HG03520 (cell line): ENCODE data around the gene AOPEP.

ENCODE experiments used
- ATAC-seq: cut with Tn5 transposase; IDR thresholded peaks from one replicate; pipeline ENCODE4 v1.9.1; 2021; ENCODE audit warnings: mild to moderate bottlenecking, moderate library complexity; ENCODE audit not compliant: unreplicated experiment

AOPEP gene

DNA sequence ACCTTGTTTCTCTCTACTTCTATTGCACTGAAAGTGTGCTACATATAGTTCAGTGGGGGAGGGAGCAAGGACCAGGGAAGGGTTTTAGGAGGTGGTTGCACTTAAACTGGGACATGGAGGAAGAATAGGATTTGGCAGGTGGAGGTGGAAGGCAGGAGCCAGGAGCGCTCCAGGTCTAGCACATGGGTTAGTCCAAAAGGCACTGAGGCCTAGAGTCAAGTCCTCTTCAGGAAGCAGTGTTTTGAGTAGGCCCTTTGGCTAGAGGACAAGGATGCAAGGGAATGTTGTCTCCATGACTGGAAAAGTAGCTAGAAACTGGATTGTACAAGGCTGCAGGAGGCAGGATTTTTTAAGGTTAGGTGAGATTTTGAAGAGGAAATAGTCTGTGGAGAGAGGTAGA, 31.5 kb downstream of the AOPEP start:
- no peak for ATAC-seq

DNA sequence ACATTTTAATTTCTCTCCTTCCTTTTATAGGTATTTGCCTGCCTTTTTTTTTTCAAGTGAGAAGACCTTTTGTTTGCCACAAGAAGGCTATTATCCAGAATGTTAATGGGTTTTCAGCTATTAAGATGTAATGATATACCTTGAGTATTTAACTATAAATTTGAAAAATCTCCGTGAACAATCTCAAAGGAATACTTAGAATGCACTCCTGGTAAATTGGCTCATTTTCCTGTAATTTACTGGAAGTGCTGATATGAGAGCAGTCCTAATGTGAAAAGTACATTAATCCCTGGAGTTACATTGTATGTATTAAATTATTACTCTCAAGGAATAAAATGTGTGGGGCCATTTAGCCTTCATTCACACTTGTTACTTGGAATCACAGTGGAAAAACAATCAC, 32.4 kb downstream of the AOPEP start:
- ATAC-seq: no peak

DNA sequence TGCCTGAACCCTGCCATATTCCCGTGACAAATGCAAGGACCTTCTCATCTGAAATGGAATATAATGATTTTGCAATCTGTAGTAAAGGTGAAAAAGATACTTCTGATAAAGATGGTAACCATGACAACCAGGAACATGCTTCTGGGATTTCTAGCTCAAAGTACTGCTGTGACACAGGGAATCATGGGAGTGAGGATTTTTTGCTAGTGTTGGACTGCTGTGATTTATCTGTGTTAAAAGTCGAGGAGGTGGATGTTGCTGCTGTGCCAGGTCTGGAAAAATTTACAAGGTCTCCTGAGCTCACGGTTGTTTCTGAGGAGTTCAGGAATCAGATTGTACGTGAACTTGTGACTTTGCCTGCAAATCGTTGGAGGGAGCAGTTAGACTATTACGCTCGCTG, 33.5 kb downstream of the AOPEP start:
- ATAC-seq: no peak

DNA sequence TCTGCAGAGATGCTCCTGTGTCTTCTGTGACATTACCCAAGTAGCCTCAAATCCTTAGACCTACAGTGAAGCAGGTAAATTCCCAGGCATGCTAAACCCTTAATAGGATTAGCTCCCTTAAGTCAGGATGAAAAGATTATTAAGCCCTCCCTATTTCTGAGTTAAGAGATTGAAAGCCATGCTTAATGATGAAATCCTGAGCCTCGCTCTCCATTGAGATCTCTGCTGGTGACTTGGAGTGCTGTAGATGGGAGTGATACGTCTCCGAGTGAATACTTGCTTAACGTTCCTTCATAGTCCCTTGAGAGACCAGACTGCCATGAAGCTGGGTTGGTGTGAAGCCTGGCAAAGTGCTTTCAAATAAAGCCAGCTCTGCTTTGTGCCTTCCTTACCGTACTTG, 34.2 kb downstream of the AOPEP start:
- no peak for ATAC-seq

DNA sequence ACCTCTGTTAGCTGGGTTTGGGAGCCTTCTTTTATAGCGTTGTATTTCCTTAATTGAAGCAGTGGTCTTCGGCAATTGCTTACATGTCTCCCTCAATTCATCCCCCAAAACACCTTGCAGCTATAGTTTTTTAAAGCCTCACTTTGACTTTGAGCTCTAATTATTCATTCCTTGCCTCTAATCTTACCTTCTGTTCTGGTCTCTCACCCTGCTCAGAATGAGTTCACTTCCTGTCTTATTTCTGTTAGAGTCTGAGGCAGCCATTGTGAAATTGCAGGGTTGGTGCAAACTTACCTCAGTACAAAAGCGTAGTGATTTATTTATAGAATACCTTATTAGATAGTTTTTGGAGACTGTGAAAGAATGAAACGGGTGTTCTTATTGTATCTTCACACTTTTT, 35.0 kb downstream of the AOPEP start:
- no peak for ATAC-seq

DNA sequence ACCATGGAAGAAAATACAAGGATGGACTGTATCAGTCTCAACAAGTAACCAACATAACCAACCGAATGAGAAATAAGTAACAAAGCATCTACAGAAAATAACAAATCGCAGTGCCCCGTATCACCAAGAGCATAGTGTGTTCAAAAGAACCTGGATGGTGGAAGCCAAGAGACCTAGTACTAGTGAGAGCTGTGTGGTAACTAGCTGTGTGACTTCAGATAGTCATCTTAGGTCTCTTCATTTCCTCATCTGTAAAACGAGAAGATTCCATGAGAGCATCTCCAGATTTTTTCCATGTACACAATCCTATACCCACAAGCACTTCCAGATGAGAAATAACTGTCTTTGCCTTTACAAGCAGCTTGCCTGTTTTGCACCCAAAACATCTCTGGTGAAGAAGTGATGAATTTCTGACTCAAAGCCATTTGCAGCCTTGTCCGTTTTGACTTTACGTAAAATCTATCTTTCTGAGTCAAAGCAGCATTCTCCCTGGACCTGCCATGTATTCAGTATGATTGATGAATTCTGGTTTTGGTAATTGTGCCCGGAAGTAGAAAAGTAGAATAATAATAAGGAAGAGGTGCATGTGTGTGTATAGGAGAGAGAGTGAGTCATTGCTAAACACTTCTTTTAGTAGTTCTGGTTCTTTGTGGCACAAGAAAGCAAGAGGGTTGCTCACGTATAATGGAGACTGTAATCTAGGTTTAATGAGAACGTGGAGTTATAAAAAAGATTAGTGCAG, 41.0 kb downstream of the AOPEP start:
- ATAC-seq: no peak

DNA sequence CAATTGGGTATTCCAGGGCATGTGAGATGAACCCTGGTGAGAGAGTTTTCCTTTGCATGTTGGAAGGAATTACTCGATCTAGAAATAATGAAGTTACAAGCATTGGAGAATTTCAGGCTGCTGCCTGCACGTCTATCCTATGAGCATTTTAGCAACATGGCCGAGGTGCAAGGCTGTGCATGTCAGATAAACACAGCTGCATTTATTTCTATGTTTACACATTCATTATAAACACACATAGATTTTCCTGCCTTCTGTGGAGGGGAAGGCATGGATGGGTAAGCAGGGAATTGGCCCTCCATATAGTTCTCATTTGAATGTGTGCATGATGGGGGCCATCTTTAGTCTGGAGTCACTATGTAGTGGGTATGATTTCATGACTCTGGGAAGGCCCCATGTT, 42.3 kb downstream of the AOPEP start:
- no peak for ATAC-seq

DNA sequence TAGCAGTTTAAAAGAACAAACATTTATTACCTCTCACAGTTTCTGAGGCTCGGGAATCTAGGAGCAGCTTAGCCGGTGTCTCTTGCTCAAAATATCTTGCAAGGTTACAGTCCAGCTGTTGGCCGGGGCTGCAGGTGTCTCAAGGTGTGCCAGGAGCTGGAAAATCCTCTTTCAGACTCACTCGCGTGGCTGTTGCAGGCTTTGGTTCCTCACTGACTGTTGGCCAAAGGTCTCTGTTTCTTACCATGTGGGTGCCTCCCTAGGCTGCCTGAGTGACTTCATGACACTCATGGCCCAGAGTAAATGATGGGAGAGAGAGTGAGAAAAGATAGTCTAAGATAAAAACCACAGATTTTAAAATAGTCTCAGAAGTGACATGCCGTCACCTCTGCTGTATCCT, 43.8 kb downstream of the AOPEP start:
- no peak for ATAC-seq

DNA sequence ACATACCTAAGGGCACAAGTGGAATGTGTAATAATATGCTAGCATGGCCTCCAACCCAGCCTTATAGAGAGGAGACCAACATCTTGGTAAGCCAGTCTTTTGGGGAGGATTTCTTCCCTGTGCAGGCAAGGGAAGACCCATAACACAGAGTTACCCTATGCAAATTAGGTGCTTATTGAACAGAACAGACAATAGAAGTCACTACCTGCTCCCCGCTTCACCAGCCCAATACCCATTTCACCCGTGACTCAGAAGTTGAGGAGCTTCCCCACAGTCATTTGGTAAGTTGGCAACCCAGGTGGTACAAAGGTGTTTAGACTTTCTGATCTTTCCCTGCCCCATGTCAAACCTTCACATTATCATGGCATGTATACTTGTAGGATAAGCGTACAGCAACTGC, 44.6 kb downstream of the AOPEP start:
- no peak for ATAC-seq

DNA sequence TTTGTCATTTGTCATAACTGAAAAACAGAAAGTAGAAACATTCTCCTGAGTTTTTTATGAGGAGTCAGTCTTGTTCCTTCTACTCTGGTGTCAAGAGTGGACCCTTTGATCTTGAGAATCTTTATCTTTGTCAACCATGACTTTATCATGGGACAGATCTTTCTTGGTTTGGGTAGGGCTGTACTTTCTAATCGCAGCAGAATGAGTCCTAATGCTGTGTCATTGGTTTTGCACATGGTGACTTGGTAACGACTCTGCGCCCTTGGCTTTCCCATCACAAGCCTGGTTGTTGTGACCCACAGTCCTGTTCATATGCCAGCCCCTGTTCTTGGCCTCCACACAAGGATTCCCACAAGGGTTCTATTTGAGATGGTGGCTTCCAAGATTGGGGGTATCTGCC, 45.6 kb downstream of the AOPEP start:
- no peak for ATAC-seq

DNA sequence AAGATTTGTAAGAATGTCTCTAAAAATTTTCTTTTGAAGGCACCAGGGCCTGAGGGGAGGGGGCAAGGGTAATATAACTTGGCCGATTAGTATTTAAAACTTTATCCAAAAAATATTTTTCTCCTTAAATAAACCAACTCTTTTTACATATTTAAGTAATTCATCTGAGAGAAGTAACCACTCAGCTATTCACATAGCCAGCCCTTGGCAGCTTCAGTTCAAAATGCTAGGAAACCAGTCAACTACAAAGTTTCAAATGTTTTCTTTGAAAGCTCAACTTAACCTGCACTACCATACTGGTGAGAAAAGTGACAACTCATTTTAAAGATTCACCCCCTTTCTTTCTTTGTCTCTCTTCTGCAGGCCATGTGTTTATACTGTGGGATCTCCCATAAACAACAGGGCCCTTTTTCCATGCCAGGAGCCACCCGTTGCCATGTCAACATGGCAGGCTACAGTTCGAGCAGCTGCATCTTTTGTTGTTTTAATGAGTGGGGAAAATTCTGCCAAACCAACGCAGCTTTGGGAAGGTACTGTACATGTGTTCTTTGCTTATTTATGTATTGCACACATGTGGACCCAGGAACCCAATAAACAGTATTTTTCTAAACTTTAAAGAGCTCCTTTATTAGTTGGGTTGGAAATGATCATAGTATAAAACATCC, 46.3 kb downstream of the AOPEP start:
- ATAC-seq: no peak

DNA sequence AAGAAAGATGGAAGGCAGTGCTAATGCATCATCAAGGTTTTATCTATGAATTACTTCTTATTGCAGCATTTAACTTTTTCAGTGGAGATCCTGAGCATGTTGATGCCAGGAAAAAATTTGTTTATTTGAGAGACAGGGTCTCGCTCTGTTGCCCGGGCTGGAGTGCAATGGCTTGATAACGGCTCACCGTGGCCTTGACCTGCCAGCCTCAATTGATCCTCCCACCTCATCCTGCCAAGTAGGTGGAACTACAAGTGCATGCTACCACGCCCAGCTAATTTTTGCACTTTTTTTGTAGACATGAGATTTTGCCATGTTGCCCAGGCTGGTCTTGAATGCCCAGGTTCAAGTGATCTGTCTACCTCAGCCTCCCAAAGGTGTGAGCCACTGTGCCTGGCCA, 47.2 kb downstream of the AOPEP start:
- ATAC-seq: no peak

DNA sequence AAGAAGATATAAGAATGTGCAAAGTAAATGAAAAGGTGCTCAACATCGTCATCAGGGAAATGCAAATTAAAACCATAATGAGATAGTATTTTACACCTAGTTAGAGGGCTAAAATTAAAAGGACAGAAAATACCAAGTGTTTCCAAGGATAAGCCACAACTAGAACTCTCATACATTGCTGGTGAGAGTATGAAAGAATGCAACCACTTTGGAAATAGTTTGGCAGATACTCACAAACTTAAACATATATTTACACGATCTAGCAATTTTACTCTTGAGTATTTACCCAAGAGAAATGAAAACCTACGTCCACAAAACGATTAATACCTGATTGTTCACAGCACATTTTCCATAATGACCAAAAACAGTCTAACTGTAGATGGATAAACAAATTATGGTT, 51.5 kb downstream of the AOPEP start:
- ATAC-seq: no peak

DNA sequence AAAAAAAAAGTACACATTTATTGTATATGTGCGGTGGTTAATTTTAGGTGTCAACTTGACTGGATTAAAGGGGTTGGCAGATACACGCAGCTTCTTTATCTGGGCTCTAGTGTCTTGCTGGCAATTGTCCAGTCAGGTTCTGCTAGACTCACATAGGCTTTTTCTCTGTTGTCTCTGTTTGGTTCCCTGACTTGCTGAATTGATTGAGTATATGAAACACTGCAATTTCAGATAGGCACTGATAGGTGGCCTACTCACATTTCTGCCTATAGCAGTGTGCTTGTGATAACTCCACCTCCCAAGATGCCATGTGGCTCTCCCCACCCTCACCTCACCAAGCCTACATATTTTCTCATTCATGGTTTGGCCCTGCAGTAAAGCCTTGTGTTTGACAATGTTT, 52.5 kb downstream of the AOPEP start:
- ATAC-seq: no peak

DNA sequence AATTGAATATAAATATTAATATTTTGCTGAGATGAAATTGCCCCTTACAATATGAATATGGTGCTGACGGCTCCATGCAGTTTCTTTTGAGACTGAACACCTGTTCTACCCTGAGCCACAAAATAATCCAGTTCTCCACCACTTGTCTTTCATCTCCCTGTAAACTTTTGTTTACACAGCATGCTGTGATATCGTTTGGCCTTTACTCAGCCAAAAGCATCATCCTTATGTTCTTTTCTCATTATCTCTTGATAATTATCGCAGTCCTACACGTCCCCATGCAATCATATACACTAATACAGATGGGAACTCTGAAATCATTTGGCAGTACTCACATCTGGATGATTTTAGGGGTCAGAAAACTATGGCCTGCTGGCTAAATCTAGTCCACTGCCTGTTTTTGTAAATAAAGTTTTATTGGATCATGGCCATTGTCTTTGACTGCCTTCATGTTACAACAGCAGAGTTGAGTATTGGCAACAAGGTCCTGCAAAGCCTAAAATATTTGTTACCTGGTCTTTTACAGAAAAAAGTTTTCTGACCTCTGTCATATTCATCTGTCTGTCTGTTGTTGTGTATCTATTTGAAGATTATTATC, 53.3 kb downstream of the AOPEP start:
- ATAC-seq: no peak

DNA sequence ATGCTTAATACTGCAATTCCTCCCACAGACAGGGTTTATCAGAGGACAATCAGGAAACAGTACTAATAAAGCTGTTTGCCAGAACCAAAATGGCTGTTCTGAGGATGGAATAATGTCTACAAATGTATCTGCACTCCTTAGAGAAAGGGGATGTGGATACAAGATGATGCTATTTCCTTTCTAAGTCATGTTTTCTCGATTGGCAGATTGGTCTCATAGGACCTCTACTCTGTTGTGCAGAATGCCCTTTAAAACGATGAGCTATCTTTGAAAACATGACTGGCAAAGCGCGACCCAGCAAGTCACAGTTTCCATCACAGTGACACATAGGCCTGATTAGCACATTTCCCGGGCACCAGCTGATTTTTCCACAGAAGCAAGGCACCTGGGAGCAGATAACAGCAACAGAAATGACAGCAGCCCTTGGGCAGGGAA, 54.0 kb downstream of the AOPEP start:
- ATAC-seq: no peak

DNA sequence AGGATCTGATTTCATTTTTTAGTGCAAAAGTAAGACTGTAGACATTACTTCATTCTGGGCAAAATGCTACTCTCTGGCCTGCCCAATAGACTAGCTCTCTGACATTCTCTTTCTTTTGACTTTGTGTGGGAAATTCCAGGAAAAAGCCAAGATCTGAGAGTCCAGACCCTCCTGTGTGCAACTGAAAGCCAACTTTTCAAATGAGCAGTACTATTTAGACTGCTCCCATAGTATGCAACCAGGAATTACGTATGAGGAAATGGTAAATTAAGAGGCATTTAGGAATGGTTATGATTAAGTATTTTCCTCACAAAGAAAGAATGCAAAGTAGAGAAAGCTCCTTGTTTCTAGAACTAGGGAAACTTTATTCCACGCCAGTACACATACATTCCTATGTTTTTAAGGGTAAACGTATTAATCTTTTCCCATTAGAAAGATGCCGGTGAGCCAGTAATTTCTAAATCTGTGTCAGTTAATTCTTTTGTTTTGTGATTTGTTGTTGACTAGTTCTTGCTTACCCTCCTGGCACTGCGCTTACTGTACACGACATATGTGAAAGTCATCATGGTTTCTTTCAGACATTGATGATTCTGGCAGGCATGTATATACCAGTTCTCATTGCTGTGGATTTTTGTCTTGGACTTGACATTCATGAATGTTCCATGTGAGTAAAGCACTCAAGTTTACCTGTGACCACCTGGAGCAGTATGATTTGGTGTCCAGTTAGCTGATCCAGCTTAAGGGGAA, 56.0 kb downstream of the AOPEP start:
- no peak for ATAC-seq

DNA sequence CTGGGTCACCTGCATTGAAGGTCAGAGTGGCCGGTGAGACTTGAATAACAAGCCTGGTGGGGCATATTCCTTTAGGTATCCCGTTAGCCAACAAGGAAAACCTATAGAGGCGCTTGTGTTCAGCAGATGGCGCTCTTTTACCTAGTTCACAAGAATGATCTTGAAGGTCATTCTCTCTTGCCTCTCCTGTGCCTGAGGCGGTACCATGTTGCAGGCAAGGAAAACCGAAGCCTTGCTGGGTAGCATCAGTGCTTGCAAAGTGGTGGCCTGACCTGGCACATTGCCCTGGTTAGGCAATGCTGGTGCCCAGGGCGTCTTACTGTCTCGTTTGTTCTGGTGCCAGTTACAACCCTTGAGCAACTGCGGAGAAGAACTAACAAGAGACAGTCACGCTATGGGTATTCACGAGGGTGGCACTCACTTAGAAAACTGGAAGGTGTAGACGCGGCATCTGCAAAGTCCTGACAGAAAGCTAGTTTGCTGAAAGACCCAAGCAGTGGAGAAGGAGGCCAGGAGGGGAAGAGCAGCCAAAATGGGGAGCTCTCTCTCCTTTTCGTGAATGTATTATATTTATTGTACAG, 56.7 kb downstream of the AOPEP start:
- no peak for ATAC-seq

DNA sequence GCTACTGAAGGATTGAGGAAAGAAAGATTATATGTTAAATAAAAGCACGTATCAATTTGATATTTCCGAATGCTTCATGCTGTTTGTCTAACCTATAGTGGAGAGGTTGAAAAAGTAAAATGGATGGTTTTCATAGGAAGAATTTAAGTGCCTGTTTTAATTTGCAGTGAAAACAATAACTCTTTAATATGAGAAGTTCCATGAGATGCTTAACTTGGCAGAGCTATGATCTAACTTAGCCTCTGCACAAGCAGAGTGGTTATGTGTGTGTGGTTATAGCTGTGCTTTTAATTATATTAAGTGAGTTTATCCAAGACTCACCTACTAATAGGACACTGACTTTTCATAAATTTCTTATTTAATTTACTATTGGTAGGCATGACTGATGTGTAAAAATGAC, 57.4 kb downstream of the AOPEP start:
- ATAC-seq: no peak

DNA sequence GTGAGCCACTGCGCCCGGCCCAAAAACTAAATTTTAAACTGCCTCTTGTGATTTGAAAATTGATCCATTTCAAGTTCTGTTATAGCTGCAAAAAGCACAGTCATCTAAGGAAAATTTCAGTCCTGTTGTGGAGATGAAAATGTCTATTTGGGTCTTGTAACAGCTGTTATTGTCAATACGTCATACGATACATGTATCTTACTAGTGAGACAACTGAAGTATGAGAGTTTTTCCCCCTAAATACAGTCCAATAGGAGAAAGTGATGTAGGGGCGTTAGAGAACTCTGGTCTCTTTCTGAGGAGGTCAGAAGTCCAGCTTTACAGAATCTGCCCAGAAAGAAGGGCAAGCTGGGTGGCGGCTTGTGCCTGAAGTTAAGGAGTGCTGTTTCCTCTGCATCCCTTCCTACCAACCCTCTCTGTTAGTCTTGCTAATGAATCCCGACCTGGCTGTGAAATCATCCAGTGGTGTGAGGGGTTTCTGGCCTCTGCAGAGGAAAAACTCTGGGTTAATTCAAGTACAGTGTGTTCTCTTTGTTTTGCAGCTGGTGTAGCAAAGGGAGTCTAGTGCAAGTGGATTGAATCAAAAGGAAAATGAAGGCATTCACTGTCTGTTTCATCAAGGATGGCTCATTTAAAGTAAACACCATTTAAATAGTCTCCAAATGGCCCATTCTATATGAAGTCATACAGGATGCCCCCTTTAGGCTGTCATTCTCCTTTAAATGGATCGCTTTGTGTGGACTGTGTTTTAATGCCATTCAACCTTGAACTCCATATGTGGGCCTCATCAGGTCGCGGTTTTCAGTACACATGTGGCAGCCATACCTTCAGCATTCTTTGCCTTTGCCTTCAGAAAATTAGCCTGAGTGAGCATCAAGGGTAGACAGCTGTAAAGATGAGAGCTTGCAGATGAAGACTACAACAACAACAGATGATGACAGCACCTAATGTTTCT, 59.0 kb downstream of the AOPEP start:
- no peak for ATAC-seq
